ENCODE measurements around the gene HMOX1. TPM values are rescaled to one million over a fixed set of nuclear protein-coding genes. Genes with fewer than 3 reads are reported as not detected.

The HMOX1 gene
- total RNA-seq, 6 donors from 2014 or later, result 22.0 to 306 (median 77.9) TPM

- Histone ChIP-seq H3K27ac (peak overlapping the region; percentile 32 to 89 (median 65)), H3K4me1 (peaks cover 13 to 36% (median 22%) of the 10 kb centered on the region in 4 donors), H3K9me3 (no peaks in the 10 kb centered on the region), H3K4me3 (peak overlapping the region in 1 of 4 donors; percentile 58), H3K27me3 (no peaks in the 10 kb centered on the region), H3K36me3 (peaks cover 5 to 39% (median 34%) of the 10 kb centered on the region in 4 donors)
- DNase-seq, result peak in 1 of 2 donors; percentile 66
- no peak for ATAC-seq (ENCODE audit: low FRiP score in 2 of 2)
- no peak for TF ChIP-seq POLR2A (IDR thresholded peaks at IDR 0.05)
- no peak for TF ChIP-seq CTCF (IDR thresholded peaks at IDR 0.05)
- TF ChIP-seq EP300 (IDR thresholded peaks at IDR 0.05), result no peak
- TF ChIP-seq POLR2AphosphoS5 (IDR thresholded peaks at IDR 0.05), result no peak
- 59 to 63% methylated on average over 7 to 10 of the region's 17 CpGs for WGBS, 2 donors
These were observed 31.0 kb upstream of the HMOX1 start for GRCh38 chr22:35349704-35350538.

GRCh38 chr22:35350539-35351503, 30.1 kb upstream of the HMOX1 start:
- TF ChIP-seq POLR2A (IDR thresholded peaks at IDR 0.05) (peak in 1 of 4 donors; percentile 70), POLR2AphosphoS5 (IDR thresholded peaks at IDR 0.05) (peak in 1 of 2 donors; percentile 63), CTCF (IDR thresholded peaks at IDR 0.05) (peak; percentile 93 to 99 (median 97)), EP300 (IDR thresholded peaks at IDR 0.05) (no peak)
- H3K9me3 ChIP-seq, result no peaks in the 10 kb centered on the region
- peak overlapping the region; percentile 58 to 89 (median 74) for H3K27ac ChIP-seq
- peak overlapping the region; percentile 33 to 58 (median 52) for H3K4me3 ChIP-seq
- peaks cover 3 to 30% (median 25%) of the 10 kb centered on the region in 4 donors for H3K36me3 ChIP-seq
- no peaks in the 10 kb centered on the region for H3K27me3 ChIP-seq
- ATAC-seq (ENCODE audit: low FRiP score in 2 of 2) (peak; percentile 93 to 95), DNase-seq (peak; percentile 91 to 96)
- H3K4me1 ChIP-seq, result peaks cover 13 to 36% (median 22%) of the 10 kb centered on the region in 4 donors
- 2 to 5% methylated on average over 20 to 45 of the region's 47 CpGs for WGBS, 2 donors

- peak overlapping the region in 1 of 4 donors; percentile 7 for H3K4me3 ChIP-seq
- peak; percentile 79 to 86 for DNase-seq
- peaks cover 13 to 36% (median 22%) of the 10 kb centered on the region in 4 donors for H3K4me1 ChIP-seq
- H3K27ac ChIP-seq, result peak overlapping the region; percentile 69 to 89 (median 76)
- H3K36me3 ChIP-seq, result peaks cover 0 to 13% (median 9%) of the 10 kb centered on the region in 4 donors
- ATAC-seq (ENCODE audit: low FRiP score in 2 of 2), result peak; percentile 65 to 78
- no peaks in the 10 kb centered on the region for H3K9me3 ChIP-seq
- no peaks in the 10 kb centered on the region for H3K27me3 ChIP-seq
- TF ChIP-seq POLR2AphosphoS5 (IDR thresholded peaks at IDR 0.05) (peak; percentile 36 to 50), CTCF (IDR thresholded peaks at IDR 0.05) (peak in 4 of 6 experiments; percentile 46 to 73 (median 56)), POLR2A (IDR thresholded peaks at IDR 0.05) (peak in 1 of 4 donors; percentile 69), EP300 (IDR thresholded peaks at IDR 0.05) (peak in 2 of 4 donors; percentile 20 to 56)
- 47 to 60% methylated on average over 10 to 19 of the region's 19 CpGs for WGBS, 2 donors
These were observed 28.4 kb upstream of the HMOX1 start for GRCh38 chr22:35352214-35353111.

- DNase-seq (peak in 1 of 2 donors; percentile 66), ATAC-seq (ENCODE audit: low FRiP score in 2 of 2) (peak in 1 of 2 donors; percentile 17)
- Histone ChIP-seq H3K9me3 (no peaks in the 10 kb centered on the region), H3K4me1 (peaks cover 13 to 36% (median 22%) of the 10 kb centered on the region in 4 donors), H3K27ac (peak overlapping the region; percentile 69 to 89 (median 76)), H3K36me3 (peaks cover 0 to 5% (median 2%) of the 10 kb centered on the region in 4 donors), H3K27me3 (no peaks in the 10 kb centered on the region), H3K4me3 (no peak overlapping the region)
- 67% methylated on average over 12 of the region's 12 CpGs for WGBS, 2 donors
- TF ChIP-seq POLR2AphosphoS5 (IDR thresholded peaks at IDR 0.05) (no peak), EP300 (IDR thresholded peaks at IDR 0.05) (no peak), POLR2A (IDR thresholded peaks at IDR 0.05) (no peak), CTCF (IDR thresholded peaks at IDR 0.05) (no peak)
These were observed 27.6 kb upstream of the HMOX1 start for GRCh38 chr22:35353318-35353717.

All from upper lobe of left lung (tissue), 6 donors.